H1 (cell line): ENCODE data around the gene PSMD5.

ENCODE experiments used
- ATF3 ChIP-seq: IDR thresholded peaks from 2 replicates; pipeline ENCODE4 v1.6.1; 2011; ENCODE audit warnings: low read depth, mild to moderate bottlenecking, low read length; ENCODE audit not compliant: insufficient read depth
- BRCA1 ChIP-seq: IDR thresholded peaks from 2 replicates; pipeline ENCODE4 v1.6.1; 2012; ENCODE audit warnings: low read depth, low read length, improper control_type of control experiment
- CREB1 ChIP-seq: IDR thresholded peaks from 2 replicates; pipeline ENCODE4 v1.6.1; 2012; ENCODE audit warnings: inconsistent platforms
- EP300 ChIP-seq, 2 experiments: IDR thresholded peaks; 1 replicate in 1 of 2; 2 replicates in 1 of 2; pipeline ENCODE4 v1.6.1; 2011 to 2012; ENCODE audit warnings: low read depth in 2 of 2, low read length in 2 of 2, mild to moderate bottlenecking in 2 of 2, borderline replicate concordance in 1 of 2, inconsistent platforms in 1 of 2, moderate library complexity in 1 of 2
- EZH2 ChIP-seq: fragments of 200-600 bp; sonication (generic); IDR thresholded peaks from 2 replicates; pipeline ENCODE4 v1.7.1; 2012; ENCODE audit warnings: low read depth, mild to moderate bottlenecking, moderate library complexity, low read length, inconsistent platforms; ENCODE audit not compliant: severe bottlenecking
- JUN ChIP-seq: IDR thresholded peaks from 2 replicates; pipeline ENCODE4 v1.6.1; 2011; ENCODE audit warnings: low read depth, mild to moderate bottlenecking, improper control_type of control experiment, low read length
- NRF1 ChIP-seq: IDR thresholded peaks from 2 replicates; pipeline ENCODE4 v1.6.1; 2011; ENCODE audit warnings: mild to moderate bottlenecking, low read depth, low read length, improper control_type of control experiment
- TAF1 ChIP-seq: IDR thresholded peaks from 2 replicates; pipeline ENCODE4 v1.6.1; 2011; ENCODE audit warnings: mild to moderate bottlenecking, low read depth, low read length
- TF ChIP-seq, protein P1 (sequence below), 3 experiments: IDR thresholded peaks; 1 replicate in 2 of 3; 2 replicates in 1 of 3; pipeline versions ENCODE4 v1.5.1 to v1.6.1; 2011; ENCODE audit warnings: low read length in 3 of 3, mild to moderate bottlenecking in 3 of 3, inconsistent platforms in 2 of 3, low read depth in 1 of 3, moderate library complexity in 1 of 3; ENCODE audit not compliant: insufficient read depth in 1 of 3; ENCODE audit errors: control extremely low read depth in 1 of 3

- no peak for TF ChIP-seq EZH2
- TF ChIP-seq, protein P1, sequence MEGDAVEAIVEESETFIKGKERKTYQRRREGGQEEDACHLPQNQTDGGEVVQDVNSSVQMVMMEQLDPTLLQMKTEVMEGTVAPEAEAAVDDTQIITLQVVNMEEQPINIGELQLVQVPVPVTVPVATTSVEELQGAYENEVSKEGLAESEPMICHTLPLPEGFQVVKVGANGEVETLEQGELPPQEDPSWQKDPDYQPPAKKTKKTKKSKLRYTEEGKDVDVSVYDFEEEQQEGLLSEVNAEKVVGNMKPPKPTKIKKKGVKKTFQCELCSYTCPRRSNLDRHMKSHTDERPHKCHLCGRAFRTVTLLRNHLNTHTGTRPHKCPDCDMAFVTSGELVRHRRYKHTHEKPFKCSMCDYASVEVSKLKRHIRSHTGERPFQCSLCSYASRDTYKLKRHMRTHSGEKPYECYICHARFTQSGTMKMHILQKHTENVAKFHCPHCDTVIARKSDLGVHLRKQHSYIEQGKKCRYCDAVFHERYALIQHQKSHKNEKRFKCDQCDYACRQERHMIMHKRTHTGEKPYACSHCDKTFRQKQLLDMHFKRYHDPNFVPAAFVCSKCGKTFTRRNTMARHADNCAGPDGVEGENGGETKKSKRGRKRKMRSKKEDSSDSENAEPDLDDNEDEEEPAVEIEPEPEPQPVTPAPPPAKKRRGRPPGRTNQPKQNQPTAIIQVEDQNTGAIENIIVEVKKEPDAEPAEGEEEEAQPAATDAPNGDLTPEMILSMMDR (IDR thresholded peaks at IDR 0.05; ENCODE audit: control extremely low read depth in 1 of 3, insufficient read depth in 1 of 3, low read depth in 1 of 3, low read length in 3 of 3) = no peak
- TF ChIP-seq ATF3 = no peak
- no peak for TF ChIP-seq CREB1
- TF ChIP-seq JUN = no peak
- TF ChIP-seq EP300 (IDR thresholded peaks at IDR 0.05; ENCODE audit: borderline replicate concordance in 1 of 2, low read depth in 2 of 2, low read length in 2 of 2) = no peak
- TF ChIP-seq BRCA1 = no peak
- no peak for TF ChIP-seq NRF1
- TF ChIP-seq TAF1 = no peak
Measured at GRCh38 chr9:120768886-120769285, 73.8 kb downstream of the PSMD5 start.
